ENCODE results near the gene CLEC18B.
"Not testable (repeated sequence)": the region's sequence is repeated elsewhere in the genome, so short reads cannot be mapped to it uniquely, and the experiment has no call there.

- TF ChIP-seq CTCF (conservative IDR thresholded peaks at IDR 0.05); ZFX (IDR thresholded peaks at IDR 0.05): not testable (repeated sequence)
Measured at GRCh38 chr16:74370338-74371135, 50.7 kb downstream of the CLEC18B start.

All from C4-2B (cell line).